SK-N-SH (cell line): ENCODE results near the gene CASKIN1.

Experiments used
- CTCF ChIP-seq: fragments of 200-600 bp; sonication (generic); IDR thresholded peaks from 2 replicates; pipeline ENCODE4 v1.6.1; 2017; ENCODE audit warnings: antibody characterized with exemption, mild to moderate bottlenecking, moderate library complexity
- RFX5 ChIP-seq: IDR thresholded peaks from 2 replicates; pipeline ENCODE4 v1.6.1; 2012; ENCODE audit warnings: mild to moderate bottlenecking, improper control_type of control experiment, low read length
- SIN3A ChIP-seq: IDR thresholded peaks from 2 replicates; pipeline ENCODE4 v1.6.1; 2012; ENCODE audit warnings: low read depth, mild to moderate bottlenecking, low read length, moderate library complexity, borderline replicate concordance
- USF2 ChIP-seq: fragments of 150-350 bp; IDR thresholded peaks from 2 replicates; pipeline ENCODE4 v1.6.1; 2017; ENCODE audit warnings: antibody characterized with exemption, low read length, low read depth, borderline replicate concordance

- TF ChIP-seq RFX5 (no peak), CTCF (no peak), USF2 (no peak), SIN3A (no peak)
Measured at GRCh38 chr16:2238838-2239675, 42.7 kb upstream of the CASKIN1 start.
